IMR-90 (cell line): ENCODE measurements around the gene PPP1R3F. TPM values are rescaled to one million over a fixed set of nuclear protein-coding genes. Genes with fewer than 3 reads are reported as not detected.

Experiments
- ATAC-seq: fragments of 200-7000 bp; cut with Tn5 transposase; 2 replicates; pipeline ENCODE4 v1.9.1; 2020; ENCODE audit warnings: low read depth, mild to moderate bottlenecking, moderate library complexity
- BruUV-seq: library from RNA; stranded (reverse); fragments of 400-500 nt; replicated peaks from 2 replicates; lab custom pipeline; 2021; lab: Mats Ljungman, UMichigan
- CTCF ChIA-PET: fragments of 300-600 bp; formaldehyde crosslinking; extraction: SDS; loops from one replicate; lab custom pipeline; 2021; ENCODE audit warnings: antibody characterized with exemption; lab: Yijun Ruan, JAX
- POLR2A ChIA-PET: fragments of 300-600 bp; sonication (Branson Sonifier 250); formaldehyde crosslinking; loops from one replicate; lab custom pipeline; 2022; ENCODE audit warnings: antibody characterized with exemption; ENCODE audit not compliant: unreplicated experiment; lab: Charles Lee
- DNase-seq: peaks from one replicate; pipeline ENCODE4 v3.0.0; 2013
- H2AFZ ChIP-seq: replicated peaks from 2 replicates; pipeline ENCODE3; 2013; ENCODE audit warnings: low read length, mild to moderate bottlenecking; ENCODE audit not compliant: poor library complexity
- H2AK5ac ChIP-seq: 2 replicates; pipeline ENCODE4 v1.6.1; 2013; ENCODE audit warnings: low read depth, low read length, inconsistent platforms
- H2AK9ac ChIP-seq: replicated peaks from 2 replicates; pipeline ENCODE3; 2013; ENCODE audit warnings: mild to moderate bottlenecking, low read depth, low read length, moderate library complexity; ENCODE audit not compliant: poor library complexity
- H2BK120ac ChIP-seq: 2 replicates; pipeline ENCODE4 v1.6.1; 2013; ENCODE audit warnings: low read depth, low read length, inconsistent platforms
- H2BK15ac ChIP-seq: 3 replicates; pipeline ENCODE4 v1.6.1; 2013; ENCODE audit warnings: low read depth, low read length, inconsistent platforms
- H2BK20ac ChIP-seq: 2 replicates; pipeline ENCODE4 v1.6.1; 2013; ENCODE audit warnings: low read depth, mild to moderate bottlenecking, inconsistent platforms, low read length, moderate library complexity
- H2BK5ac ChIP-seq: 2 replicates; pipeline ENCODE4 v1.6.1; 2013; ENCODE audit warnings: mild to moderate bottlenecking, low read depth, low read length, inconsistent platforms; ENCODE audit not compliant: poor library complexity, severe bottlenecking
- H3K14ac ChIP-seq: replicated peaks from 2 replicates; pipeline ENCODE4 v1.6.1; 2013; ENCODE audit warnings: low read depth, low read length, inconsistent platforms
- H3K18ac ChIP-seq: 2 replicates; pipeline ENCODE4 v1.6.1; 2013; ENCODE audit warnings: low read depth, low read length, control low read depth
- H3K23ac ChIP-seq: 2 replicates; pipeline ENCODE4 v1.6.1; 2013; ENCODE audit warnings: low read depth, low read length, inconsistent platforms
- H3K27ac ChIP-seq: 2 replicates; pipeline ENCODE4 v1.5.1; 2013; ENCODE audit warnings: mild to moderate bottlenecking, control low read depth, low read length; ENCODE audit not compliant: insufficient read depth
- H3K27me3 ChIP-seq: 2 replicates; pipeline ENCODE4 v1.6.1; 2013; ENCODE audit warnings: low read length; ENCODE audit not compliant: control insufficient read depth, insufficient read depth
- H3K36me3 ChIP-seq: 2 replicates; pipeline ENCODE4 v1.6.1; 2013; ENCODE audit warnings: low read length, mixed read lengths; ENCODE audit not compliant: control insufficient read depth, insufficient read depth
- H3K4ac ChIP-seq: 2 replicates; pipeline ENCODE4 v1.6.1; 2013; ENCODE audit warnings: low read depth, low read length, inconsistent platforms
- H3K4me1 ChIP-seq: 2 replicates; pipeline ENCODE4 v1.6.1; 2013; ENCODE audit warnings: low read length, mixed read lengths; ENCODE audit not compliant: control insufficient read depth, insufficient read depth
- H3K4me2 ChIP-seq: 2 replicates; pipeline ENCODE4 v1.6.1; 2013; ENCODE audit warnings: low read depth, mild to moderate bottlenecking, control low read depth, low read length, moderate library complexity
- H3K4me3 ChIP-seq: 2 replicates; pipeline ENCODE4 v1.5.1; 2013; ENCODE audit warnings: low read depth, mild to moderate bottlenecking, control low read depth, low read length, moderate library complexity; ENCODE audit not compliant: insufficient read depth
- H3K56ac ChIP-seq: 2 replicates; pipeline ENCODE4 v1.6.1; 2013; ENCODE audit warnings: low read length, inconsistent platforms; ENCODE audit not compliant: insufficient read depth; ENCODE audit errors: extremely low read depth
- H3K79me1 ChIP-seq, 2 experiments: 2 replicates each; pipeline ENCODE4 v1.6.1; 2013; ENCODE audit warnings: low read length in 2 of 2, inconsistent platforms in 1 of 2, low read depth in 1 of 2
- H3K9ac ChIP-seq: 2 replicates; pipeline ENCODE4 v1.6.1; 2013; ENCODE audit warnings: low read depth, low read length, control low read depth
- H3K9me1 ChIP-seq: 2 replicates; pipeline ENCODE4 v1.6.1; 2013; ENCODE audit warnings: low read length, inconsistent platforms; ENCODE audit not compliant: insufficient read depth
- H3K9me3 ChIP-seq: 2 replicates; pipeline ENCODE4 v1.6.1; 2013; ENCODE audit warnings: low read length; ENCODE audit not compliant: control insufficient read depth, insufficient read depth
- H4K20me1 ChIP-seq: 2 replicates; pipeline ENCODE4 v1.6.1; 2013; ENCODE audit warnings: low read length, inconsistent platforms; ENCODE audit not compliant: insufficient read depth
- H4K5ac ChIP-seq: 2 replicates; pipeline ENCODE4 v1.6.1; 2013; ENCODE audit warnings: mild to moderate bottlenecking, low read depth, low read length, control low read depth
- H4K8ac ChIP-seq, 2 experiments: 2 replicates each; pipeline ENCODE4 v1.6.1; 2013; ENCODE audit warnings: low read depth in 2 of 2, low read length in 2 of 2, control low read depth in 1 of 2, inconsistent platforms in 1 of 2
- H4K91ac ChIP-seq: 2 replicates; pipeline ENCODE4 v1.6.1; 2013; ENCODE audit warnings: low read depth, low read length, inconsistent platforms; ENCODE audit not compliant: insufficient read depth
- CEBPB ChIP-seq: IDR thresholded peaks from 2 replicates; pipeline ENCODE4 v1.6.1; 2012; ENCODE audit warnings: low read depth, low read length, improper control_type of control experiment
- ELK1 ChIP-seq: fragments of 150-350 bp; IDR thresholded peaks from 2 replicates; pipeline ENCODE4 v1.6.1; 2016; ENCODE audit warnings: low read depth, mild to moderate bottlenecking, low read length, moderate library complexity, borderline replicate concordance
- FOS ChIP-seq: fragments of 150-350 bp; IDR thresholded peaks from 2 replicates; pipeline ENCODE4 v1.6.1; 2016; ENCODE audit warnings: low read depth, low read length
- MAFK ChIP-seq: IDR thresholded peaks from 2 replicates; pipeline ENCODE4 v1.6.1; 2012; ENCODE audit warnings: low read depth, low read length, improper control_type of control experiment
- MXI1 ChIP-seq: IDR thresholded peaks from 2 replicates; pipeline ENCODE4 v1.6.1; 2012; ENCODE audit warnings: low read depth, mild to moderate bottlenecking, low read length, moderate library complexity, borderline replicate concordance
- POLR2A ChIP-seq: IDR thresholded peaks from 2 replicates; pipeline ENCODE4 v1.6.1; 2012; ENCODE audit warnings: mild to moderate bottlenecking, low read depth, low read length
- RAD21 ChIP-seq: IDR thresholded peaks from 2 replicates; pipeline ENCODE4 v1.6.1; 2012; ENCODE audit warnings: low read length, improper control_type of control experiment
- RCOR1 ChIP-seq: IDR thresholded peaks from 2 replicates; pipeline ENCODE4 v1.6.1; 2012; ENCODE audit warnings: mild to moderate bottlenecking, low read length, improper control_type of control experiment; ENCODE audit not compliant: insufficient replicate concordance
- USF2 ChIP-seq: fragments of 150-350 bp; IDR thresholded peaks from 2 replicates; pipeline ENCODE4 v1.6.1; 2017; ENCODE audit warnings: mild to moderate bottlenecking, antibody characterized with exemption, low read length, low read depth
- WGBS, 2 experiments: methylation state at CpG; one replicate each; pipeline versions ENCODE4 v1.1.5 to v1.1.7; 2013; ENCODE audit warnings: missing lambda C conversion rate in 2 of 2; ENCODE audit not compliant: insufficient read length in 1 of 2; ENCODE audit errors: extremely low coverage in 2 of 2; 5-methylcytosine and 5-hydroxymethylcytosine counted together
- dilution Hi-C: fragments of 300-500 bp; cut with HindIII; formaldehyde crosslinking; loops from one replicate; pipeline ENCODE4 v1.14.3; 2018; ENCODE audit warnings: low sequenced_read_pairs; ENCODE audit not compliant: unreplicated experiment
- in situ Hi-C: fragments of 300-500 bp; cut with MboI; formaldehyde crosslinking; loops from 3 replicates; pipeline ENCODE4 v1.14.3; 2019; ENCODE audit warnings: low sequenced_read_pairs, inconsistent platforms, mixed read lengths
- intact Hi-C: fragments of 100-400 bp; cut with micrococcal nuclease; formaldehyde crosslinking; loops from 2 replicates; pipeline ENCODE4 v1.10.0; 2022
- polyA plus RNA-seq, 3 experiments: library from polyadenylated mRNA; depleted of rRNA; stranded (reverse); fragments of >200 nt; gene quantifications; 2 replicates each; pipeline ENCODE4 v1.2.3, GENCODE V29; 2012; ENCODE audit warnings: low replicate concordance in 1 of 3
- total RNA-seq: library from RNA; depleted of rRNA; stranded (reverse); fragments of >200 nt; gene quantifications from 2 replicates; pipeline ENCODE4 v1.2.3, GENCODE V29; 2012
- TF ChIP-seq, protein P1 (sequence below): conservative IDR thresholded peaks from 2 replicates; pipeline ENCODE4 v1.5.1; 2012; ENCODE audit warnings: mild to moderate bottlenecking, low read depth, low read length, improper control_type of control experiment

The PPP1R3F gene
- total and polyA plus RNA-seq, 2 of the 4 experiments (the other 2 are of a cell fraction): 0.72 to 1.7 TPM

- H3K36me3 ChIP-seq: peaks cover 2% of the 10 kb centered on the region; the same call in 1 of the 2 replicates
- no peak overlapping the region for H2BK120ac ChIP-seq
- peaks cover 30 to 36% of the 10 kb centered on the region in 2 experiments for H3K79me1 ChIP-seq
- H3K9me3 ChIP-seq: no peaks in the 10 kb centered on the region
- H2BK15ac ChIP-seq: no peak overlapping the region
- in situ Hi-C loops (no loop called here), dilution Hi-C loops (no loop called here), intact Hi-C loops (no loop called here)
- BruUV-seq: no TSS peak
- POLR2A ChIA-PET: no interaction called here
- H3K9me1 ChIP-seq: peaks cover 7% of the 10 kb centered on the region; the same call in 1 of the 2 replicates
- no peak overlapping the region for H4K8ac ChIP-seq
- peaks cover 8% of the 10 kb centered on the region; the same call in 1 of the 2 replicates for H4K20me1 ChIP-seq
- WGBS, 2 experiments: 67% methylated on average over 1 of the region's 8 CpGs; no CpG with 5 or more reads in 1 of the 2 experiments
- no peak overlapping the region for H4K91ac ChIP-seq
- DNase-seq (no peak), ATAC-seq (no peak)
- H3K27ac ChIP-seq: no peak overlapping the region
- H4K5ac ChIP-seq: no peak overlapping the region
- no peak overlapping the region for H3K4me3 ChIP-seq
- no peak overlapping the region for H3K4ac ChIP-seq
- H2AK9ac ChIP-seq: no peak overlapping the region
- no peak overlapping the region for H3K9ac ChIP-seq
- no peak overlapping the region for H2AFZ ChIP-seq
- H2AK5ac ChIP-seq: no peak overlapping the region
- no peak overlapping the region for H3K14ac ChIP-seq
- no peak overlapping the region for H3K23ac ChIP-seq
- no peak overlapping the region for H2BK20ac ChIP-seq
- H2BK5ac ChIP-seq: no peak overlapping the region
- no peak overlapping the region for H3K4me2 ChIP-seq
- no peak overlapping the region for H3K18ac ChIP-seq
- CTCF ChIA-PET: no interaction called here
- H3K4me1 ChIP-seq: 0 out of 2 replicates have a peak, but pooled peaks cover 2% of the 10 kb centered on the region
- TF ChIP-seq MXI1 (no peak), MAFK (no peak), USF2 (no peak), ELK1 (no peak), CEBPB (no peak), FOS (no peak), RCOR1 (no peak), RAD21 (no peak), POLR2A (no peak)
- TF ChIP-seq, protein P1, sequence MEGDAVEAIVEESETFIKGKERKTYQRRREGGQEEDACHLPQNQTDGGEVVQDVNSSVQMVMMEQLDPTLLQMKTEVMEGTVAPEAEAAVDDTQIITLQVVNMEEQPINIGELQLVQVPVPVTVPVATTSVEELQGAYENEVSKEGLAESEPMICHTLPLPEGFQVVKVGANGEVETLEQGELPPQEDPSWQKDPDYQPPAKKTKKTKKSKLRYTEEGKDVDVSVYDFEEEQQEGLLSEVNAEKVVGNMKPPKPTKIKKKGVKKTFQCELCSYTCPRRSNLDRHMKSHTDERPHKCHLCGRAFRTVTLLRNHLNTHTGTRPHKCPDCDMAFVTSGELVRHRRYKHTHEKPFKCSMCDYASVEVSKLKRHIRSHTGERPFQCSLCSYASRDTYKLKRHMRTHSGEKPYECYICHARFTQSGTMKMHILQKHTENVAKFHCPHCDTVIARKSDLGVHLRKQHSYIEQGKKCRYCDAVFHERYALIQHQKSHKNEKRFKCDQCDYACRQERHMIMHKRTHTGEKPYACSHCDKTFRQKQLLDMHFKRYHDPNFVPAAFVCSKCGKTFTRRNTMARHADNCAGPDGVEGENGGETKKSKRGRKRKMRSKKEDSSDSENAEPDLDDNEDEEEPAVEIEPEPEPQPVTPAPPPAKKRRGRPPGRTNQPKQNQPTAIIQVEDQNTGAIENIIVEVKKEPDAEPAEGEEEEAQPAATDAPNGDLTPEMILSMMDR: no peak
- H3K56ac ChIP-seq: no peak overlapping the region
- no peaks in the 10 kb centered on the region for H3K27me3 ChIP-seq
These were observed 3.7 kb downstream of the PPP1R3F start for GRCh38 chrX:49273181-49273727.
